ENCODE data around the gene ABHD12. TPM values are rescaled to one million over a fixed set of nuclear protein-coding genes. Genes with fewer than 3 reads are reported as not detected.

The ABHD12 gene
- total RNA-seq, 1 donor from 2014 or later = 51.3 TPM

DNA sequence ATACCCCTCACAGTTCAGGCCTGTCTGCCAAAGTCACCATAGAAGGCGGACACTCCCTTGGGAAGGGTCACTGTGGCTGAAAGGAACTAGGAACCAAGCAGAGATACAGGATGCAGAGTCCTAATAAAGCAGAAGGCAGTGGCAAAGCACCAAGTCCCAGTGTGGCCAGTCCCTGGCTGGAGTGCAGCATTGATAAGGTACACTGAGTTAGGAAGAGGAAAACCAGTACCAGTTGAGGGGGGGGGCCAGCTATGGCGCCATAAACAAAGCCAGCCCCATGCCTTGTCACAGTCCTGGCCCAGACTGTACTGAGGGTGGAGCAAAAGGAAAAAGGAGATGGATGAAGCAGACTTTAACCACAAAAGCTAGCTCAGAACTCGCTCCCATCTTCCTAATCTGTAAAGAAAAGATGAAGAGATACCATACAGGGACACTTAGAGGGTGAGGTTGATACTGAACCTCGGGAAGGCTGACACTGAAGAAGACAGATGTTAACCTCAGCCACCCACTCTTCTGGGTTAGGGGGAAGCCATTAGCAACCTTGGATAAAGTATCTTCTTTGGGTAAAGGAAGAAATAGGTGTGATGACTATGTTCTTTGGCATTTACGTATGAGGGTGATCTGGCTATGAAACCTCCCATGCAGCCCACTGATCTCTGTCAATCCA lies 7.8 kb downstream of the ABHD12 start:
- no peak for DNase-seq (ENCODE audit: low spot score, unreplicated experiment)
- Mint-ChIP-seq H3K27ac (no peak overlapping the region), H3K27me3 (no peaks in the 10 kb centered on the region), H3K36me3 (ENCODE audit: insufficient read depth) (peaks cover 5% of the 10 kb centered on the region), H3K9me3 (ENCODE audit: low read depth) (no peaks in the 10 kb centered on the region), H3K4me3 (ENCODE audit: low read depth) (no peak overlapping the region), H3K4me1 (ENCODE audit: low read depth) (peaks cover 19% of the 10 kb centered on the region)
- TF ChIP-seq CTCF (IDR thresholded peaks at IDR 0.05; ENCODE audit: unreplicated experiment) = no peak

DNA sequence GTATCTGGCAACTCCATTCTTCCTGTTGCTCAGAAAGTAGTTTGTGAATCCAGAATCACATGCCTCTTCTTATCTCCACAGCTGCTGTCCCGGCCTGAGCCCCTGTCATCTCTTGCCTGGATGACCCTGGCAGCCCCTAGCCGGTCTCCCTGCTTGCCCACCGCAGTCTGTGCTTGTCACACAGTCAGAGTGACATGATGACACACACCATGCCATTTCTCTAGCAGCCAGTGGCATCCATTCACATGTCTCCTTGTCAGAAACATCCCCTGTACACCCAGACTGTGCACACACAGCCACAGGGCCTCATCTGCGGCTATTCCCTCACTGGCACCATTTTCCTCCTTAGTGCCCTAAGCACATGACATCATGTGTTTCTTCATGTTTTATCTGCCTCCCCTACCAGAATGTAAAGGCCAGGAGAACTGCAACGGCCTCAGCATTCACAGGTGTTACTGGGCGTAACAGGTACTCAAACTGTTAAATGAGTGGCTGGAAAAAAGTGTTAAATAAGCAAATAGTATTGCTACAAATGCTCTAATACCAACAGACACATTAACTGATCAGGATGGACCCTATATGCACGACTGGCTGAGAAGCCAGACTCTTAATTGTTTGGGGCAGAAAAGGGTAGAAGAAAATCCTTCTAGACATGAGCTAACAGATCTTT lies 9.6 kb downstream of the ABHD12 start:
- Mint-ChIP-seq H3K9me3 (ENCODE audit: low read depth) (no peaks in the 10 kb centered on the region), H3K27me3 (no peaks in the 10 kb centered on the region), H3K36me3 (ENCODE audit: insufficient read depth) (peaks cover 3% of the 10 kb centered on the region), H3K27ac (no peak overlapping the region), H3K4me3 (ENCODE audit: low read depth) (no peak overlapping the region), H3K4me1 (ENCODE audit: low read depth) (peaks cover 20% of the 10 kb centered on the region)
- no peak for DNase-seq (ENCODE audit: low spot score, unreplicated experiment)
- no peak for TF ChIP-seq CTCF (IDR thresholded peaks at IDR 0.05; ENCODE audit: unreplicated experiment)

GRCh38 chr20:25378884-25379733 lies 11.5 kb downstream of the ABHD12 start:
- no peak for DNase-seq (ENCODE audit: low spot score, unreplicated experiment)

DNA sequence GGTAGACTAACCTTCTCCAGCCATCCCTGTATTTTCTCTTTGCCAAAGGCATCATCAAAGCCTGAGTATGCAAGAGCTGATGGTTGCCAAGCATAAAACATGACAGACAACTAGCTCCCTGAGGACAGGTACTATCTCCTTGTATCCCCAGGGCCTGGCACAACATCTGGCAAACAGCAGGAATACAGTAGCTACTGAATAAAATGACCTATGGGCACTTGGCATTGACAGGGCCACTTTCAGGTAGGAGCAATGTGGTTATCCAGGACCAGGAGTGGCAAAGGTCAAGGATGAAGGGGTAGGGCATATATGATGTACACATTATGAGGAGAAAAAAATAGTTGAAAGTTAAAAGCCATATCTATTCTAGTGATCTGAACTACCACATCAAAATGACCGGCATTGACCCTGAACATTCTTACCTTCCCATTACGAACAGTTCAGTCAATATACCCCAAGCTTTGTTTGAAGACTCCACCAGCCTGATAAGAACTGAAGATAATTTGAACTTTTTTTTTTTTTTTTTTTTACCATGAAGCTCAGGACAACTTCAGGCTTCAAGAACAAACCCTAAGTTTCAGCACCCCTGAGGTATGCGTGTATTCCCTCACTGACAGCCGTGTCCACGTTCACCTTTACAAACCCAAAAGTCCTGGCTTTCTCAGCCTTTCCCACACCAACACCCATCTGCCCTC lies 12.3 kb downstream of the ABHD12 start:
- H3K27me3 Mint-ChIP-seq = no peaks in the 10 kb centered on the region
- no peak for TF ChIP-seq CTCF (IDR thresholded peaks at IDR 0.05; ENCODE audit: unreplicated experiment)
- H3K9me3 Mint-ChIP-seq (ENCODE audit: low read depth) = peaks cover 6% of the 10 kb centered on the region
- peaks cover 20% of the 10 kb centered on the region for H3K4me1 Mint-ChIP-seq (ENCODE audit: low read depth)
- no peak for DNase-seq (ENCODE audit: low spot score, unreplicated experiment)
- H3K4me3 Mint-ChIP-seq (ENCODE audit: low read depth) = no peak overlapping the region
- H3K27ac Mint-ChIP-seq = no peak overlapping the region
- peaks cover 10% of the 10 kb centered on the region for H3K36me3 Mint-ChIP-seq (ENCODE audit: insufficient read depth)

More at GRCh38 chr20:25378884-25379733, 11.5 kb downstream of the ABHD12 start:
- Mint-ChIP-seq H3K36me3 (ENCODE audit: insufficient read depth) (peaks cover 8% of the 10 kb centered on the region), H3K4me1 (ENCODE audit: low read depth) (peaks cover 20% of the 10 kb centered on the region), H3K27me3 (no peaks in the 10 kb centered on the region), H3K9me3 (ENCODE audit: low read depth) (peaks cover 3% of the 10 kb centered on the region), H3K4me3 (ENCODE audit: low read depth) (no peak overlapping the region), H3K27ac (no peak overlapping the region)
- TF ChIP-seq CTCF (IDR thresholded peaks at IDR 0.05; ENCODE audit: unreplicated experiment) = no peak

DNA sequence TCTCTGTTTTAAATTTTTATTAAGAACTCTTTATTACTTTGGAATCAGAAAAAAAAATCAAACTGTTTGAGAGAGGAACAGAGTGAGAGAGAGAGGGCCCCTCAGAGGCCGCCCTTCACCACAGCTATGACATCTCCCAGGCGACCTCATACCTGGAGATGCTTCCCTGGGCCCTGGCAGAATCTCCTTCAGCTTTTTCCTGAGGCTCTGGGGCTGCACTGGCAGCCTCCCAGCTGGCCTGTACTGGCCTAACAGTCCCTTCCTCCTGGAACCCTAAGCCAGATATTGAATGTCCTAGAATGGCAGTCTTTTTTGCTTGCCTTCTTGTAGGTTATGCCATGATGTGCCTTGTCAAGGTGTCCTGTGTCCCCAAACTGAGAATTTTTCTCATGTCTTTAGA lies 13.7 kb downstream of the ABHD12 start:
- TF ChIP-seq CTCF (IDR thresholded peaks at IDR 0.05; ENCODE audit: unreplicated experiment) = no peak
- Mint-ChIP-seq H3K27me3 (no peaks in the 10 kb centered on the region), H3K4me3 (ENCODE audit: low read depth) (no peak overlapping the region), H3K27ac (no peak overlapping the region), H3K9me3 (ENCODE audit: low read depth) (peaks cover 9% of the 10 kb centered on the region), H3K4me1 (ENCODE audit: low read depth) (peaks cover 20% of the 10 kb centered on the region), H3K36me3 (ENCODE audit: insufficient read depth) (peaks cover 13% of the 10 kb centered on the region)
- no peak for DNase-seq (ENCODE audit: low spot score, unreplicated experiment)
